ENCODE measurements around the gene RAB11FIP2.

GRCh38 chr10:118031351-118032075 is 15.2 kb downstream of the RAB11FIP2 start:
- TF ChIP-seq, protein P1, sequence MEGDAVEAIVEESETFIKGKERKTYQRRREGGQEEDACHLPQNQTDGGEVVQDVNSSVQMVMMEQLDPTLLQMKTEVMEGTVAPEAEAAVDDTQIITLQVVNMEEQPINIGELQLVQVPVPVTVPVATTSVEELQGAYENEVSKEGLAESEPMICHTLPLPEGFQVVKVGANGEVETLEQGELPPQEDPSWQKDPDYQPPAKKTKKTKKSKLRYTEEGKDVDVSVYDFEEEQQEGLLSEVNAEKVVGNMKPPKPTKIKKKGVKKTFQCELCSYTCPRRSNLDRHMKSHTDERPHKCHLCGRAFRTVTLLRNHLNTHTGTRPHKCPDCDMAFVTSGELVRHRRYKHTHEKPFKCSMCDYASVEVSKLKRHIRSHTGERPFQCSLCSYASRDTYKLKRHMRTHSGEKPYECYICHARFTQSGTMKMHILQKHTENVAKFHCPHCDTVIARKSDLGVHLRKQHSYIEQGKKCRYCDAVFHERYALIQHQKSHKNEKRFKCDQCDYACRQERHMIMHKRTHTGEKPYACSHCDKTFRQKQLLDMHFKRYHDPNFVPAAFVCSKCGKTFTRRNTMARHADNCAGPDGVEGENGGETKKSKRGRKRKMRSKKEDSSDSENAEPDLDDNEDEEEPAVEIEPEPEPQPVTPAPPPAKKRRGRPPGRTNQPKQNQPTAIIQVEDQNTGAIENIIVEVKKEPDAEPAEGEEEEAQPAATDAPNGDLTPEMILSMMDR (IDR thresholded peaks at IDR 0.05), result no peak
- TF ChIP-seq POLR2A (IDR thresholded peaks at IDR 0.05) (no peak), EP300 (IDR thresholded peaks at IDR 0.05) (no peak)
